Hepatocyte (in vitro differentiated cells): ENCODE data around the gene KCNB1. TPM values are rescaled to one million over a fixed set of nuclear protein-coding genes. Genes with fewer than 3 reads are reported as not detected.

Experiments
- DNase-seq: peaks from one replicate; pipeline ENCODE4 v3.0.0-alpha.2; 2016; ENCODE audit warnings: low spot score
- H2AFZ ChIP-seq: fragments of 200-600 bp; sonication (generic); 2 replicates; pipeline ENCODE4 v1.6.0; 2016; ENCODE audit warnings: antibody characterized with exemption, mild to moderate bottlenecking
- H3K27ac ChIP-seq: fragments of 200-600 bp; sonication (generic); 2 replicates; pipeline ENCODE4 v1.5.1; 2016; ENCODE audit warnings: mild to moderate bottlenecking
- H3K27me3 ChIP-seq: fragments of 200-600 bp; sonication (generic); 2 replicates; pipeline ENCODE4 v1.6.1; 2016
- H3K36me3 ChIP-seq: fragments of 200-600 bp; sonication (generic); replicated peaks from 2 replicates; pipeline ENCODE4 v1.5.1; 2016; ENCODE audit warnings: low read depth; ENCODE audit not compliant: insufficient read depth
- H3K4me1 ChIP-seq: fragments of 200-600 bp; sonication (generic); 2 replicates; pipeline ENCODE4 v1.5.1; 2016; ENCODE audit warnings: mild to moderate bottlenecking, moderate library complexity; ENCODE audit not compliant: insufficient read depth
- H3K4me2 ChIP-seq: fragments of 200-600 bp; sonication (generic); 2 replicates; pipeline ENCODE4 v1.6.0; 2016
- H3K4me3 ChIP-seq: fragments of 200-600 bp; sonication (generic); 2 replicates; pipeline ENCODE4 v1.5.1; 2016; ENCODE audit warnings: mild to moderate bottlenecking
- H3K79me2 ChIP-seq: fragments of 200-600 bp; sonication (generic); 2 replicates; pipeline ENCODE4 v1.6.0; 2017; ENCODE audit warnings: mild to moderate bottlenecking
- H3K9me2 ChIP-seq: fragments of 200-600 bp; sonication (generic); replicated peaks from 2 replicates; pipeline ENCODE4 v1.6.0; 2017; ENCODE audit warnings: mild to moderate bottlenecking; ENCODE audit not compliant: insufficient read depth
- H3K9me3 ChIP-seq: fragments of 200-600 bp; sonication (generic); 2 replicates; pipeline ENCODE4 v1.5.1; 2016; ENCODE audit warnings: low read depth, mild to moderate bottlenecking
- H4K20me1 ChIP-seq: fragments of 200-600 bp; sonication (generic); 2 replicates; pipeline ENCODE4 v1.6.0; 2016; ENCODE audit warnings: mild to moderate bottlenecking; ENCODE audit not compliant: insufficient read depth, poor library complexity, severe bottlenecking
- CTCF ChIP-seq: fragments of 200-600 bp; sonication (generic); IDR thresholded peaks from 2 replicates; pipeline ENCODE4 v1.5.1; 2016; ENCODE audit warnings: antibody characterized with exemption, mild to moderate bottlenecking; ENCODE audit not compliant: poor library complexity
- EZH2 ChIP-seq: fragments of 200-600 bp; sonication (generic); IDR thresholded peaks from 2 replicates; pipeline ENCODE4 v1.6.1; 2016; ENCODE audit warnings: antibody characterized with exemption, mild to moderate bottlenecking, borderline replicate concordance
- EZH2phosphoT487 ChIP-seq: fragments of 200-600 bp; sonication (generic); IDR thresholded peaks from one replicate; pipeline ENCODE4 v1.6.1; 2018; ENCODE audit warnings: antibody characterized with exemption, mild to moderate bottlenecking, low read depth, moderate library complexity; ENCODE audit not compliant: unreplicated experiment, severe bottlenecking
- WGBS: methylation state at CpG from one replicate; pipeline ENCODE4 v1.1.6; 2016; ENCODE audit warnings: low lambda C conversion rate; ENCODE audit errors: missing lambda C conversion rate; 5-methylcytosine and 5-hydroxymethylcytosine counted together
- polyA plus RNA-seq: library from polyadenylated mRNA; unstranded; fragments of >200 nt; fragmentation: Nextera tagmentation; extraction: Ambion mirVana; gene quantifications from 2 replicates; pipeline ENCODE4 v1.2.1, GENCODE V29; 2016
- total RNA-seq: library from RNA; depleted of rRNA; stranded (reverse); fragments of >200 nt; gene quantifications from 2 replicates; pipeline ENCODE4 v1.2.3, GENCODE V29; 2014

The KCNB1 gene
- total and polyA plus RNA-seq, 2 experiments from 2014 or later: 0.37 to 1.5 TPM

DNA sequence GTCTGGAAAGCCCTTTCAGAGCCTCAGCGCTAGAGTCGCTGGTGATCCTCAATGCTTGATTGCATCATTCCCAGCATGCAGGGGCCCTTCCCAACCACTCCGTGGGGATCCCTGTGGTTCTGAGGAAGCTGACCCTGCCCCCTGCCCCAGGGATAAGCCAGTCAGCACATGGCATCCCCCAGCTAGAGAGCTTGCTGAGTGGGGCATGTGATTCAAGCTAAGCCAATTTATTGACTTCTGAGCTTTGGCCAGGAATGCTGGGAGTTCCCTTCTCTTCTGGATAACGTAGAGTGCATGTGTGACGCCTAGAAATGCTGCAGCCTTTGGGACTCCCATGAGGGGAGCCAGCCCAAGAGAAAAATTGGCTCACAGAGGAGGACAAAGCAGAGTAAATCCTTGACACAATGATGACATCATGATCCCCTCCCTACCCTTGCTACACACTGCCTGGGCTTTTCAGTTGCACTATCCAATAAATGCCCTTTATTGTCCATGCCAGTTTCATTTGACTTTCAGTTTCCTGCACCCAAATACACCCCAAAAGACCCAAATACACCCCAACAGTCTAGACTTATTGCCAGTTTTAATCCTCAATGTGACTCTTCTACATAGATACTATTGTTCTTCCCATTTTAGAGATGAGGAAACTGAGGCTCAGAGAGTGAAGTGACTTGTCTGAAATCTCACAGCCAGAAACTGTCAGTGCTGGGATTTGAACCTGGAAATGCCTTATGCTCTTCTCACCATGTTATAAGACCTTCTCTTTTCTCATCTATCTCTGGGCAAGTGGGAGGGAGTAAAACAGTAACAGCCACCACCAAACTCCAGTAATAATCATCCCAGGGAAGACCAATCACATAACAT, 34.3 kb downstream of the KCNB1 start:
- H3K9me2 ChIP-seq: no peaks in the 10 kb centered on the region
- no peak for TF ChIP-seq CTCF
- TF ChIP-seq EZH2phosphoT487: no peak
- no peak for TF ChIP-seq EZH2

GRCh38 chr20:49447364-49447763, 35.1 kb downstream of the KCNB1 start:
- Histone ChIP-seq H3K36me3 (no peaks in the 10 kb centered on the region), H3K4me1 (peaks cover 2% of the 10 kb centered on the region), H3K9me2 (no peaks in the 10 kb centered on the region), H4K20me1 (no peaks in the 10 kb centered on the region), H3K27me3 (no peaks in the 10 kb centered on the region), H3K27ac (peak overlapping the region; percentile 7), H3K9me3 (no peaks in the 10 kb centered on the region), H3K4me2 (no peak overlapping the region), H3K79me2 (no peaks in the 10 kb centered on the region), H3K4me3 (no peak overlapping the region), H2AFZ (no peak overlapping the region)
- 90% methylated on average over 6 of the region's 6 CpGs for WGBS
- no peak for DNase-seq
- TF ChIP-seq EZH2phosphoT487: no peak
- TF ChIP-seq CTCF: no peak
- no peak for TF ChIP-seq EZH2

More for the DNA sequence above, 34.3 kb downstream of the KCNB1 start:
- Histone ChIP-seq H4K20me1 (no peaks in the 10 kb centered on the region), H3K4me2 (no peak overlapping the region), H2AFZ (no peak overlapping the region), H3K4me3 (no peak overlapping the region), H3K36me3 (no peaks in the 10 kb centered on the region), H3K79me2 (no peaks in the 10 kb centered on the region), H3K4me1 (peaks cover 2% of the 10 kb centered on the region), H3K9me3 (no peaks in the 10 kb centered on the region), H3K27ac (no peak overlapping the region), H3K27me3 (no peaks in the 10 kb centered on the region)
- 46% methylated on average over 5 of the region's 5 CpGs for WGBS
- peak; percentile 45 for DNase-seq

DNA sequence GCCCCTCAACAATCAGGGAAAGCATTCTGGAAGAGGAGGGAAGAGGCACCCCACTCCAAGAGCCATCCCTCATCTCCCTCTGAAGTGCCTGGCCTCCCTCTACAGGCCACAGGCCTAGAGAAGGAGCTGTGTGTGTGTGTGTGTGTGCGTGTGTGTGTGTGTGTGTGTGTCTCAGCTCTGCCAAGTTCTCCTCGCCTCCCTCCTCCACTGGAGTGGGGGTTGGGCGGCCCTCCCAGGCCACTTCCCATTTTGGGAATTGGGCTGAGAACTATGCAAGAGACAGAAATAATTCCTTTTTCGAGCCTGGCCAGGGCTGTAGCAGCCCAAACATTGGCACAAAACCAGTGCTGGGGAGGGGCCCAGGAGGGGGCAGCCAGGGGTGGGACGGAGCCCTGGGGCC, 35.7 kb downstream of the KCNB1 start:
- peak; percentile 11 for TF ChIP-seq CTCF
- TF ChIP-seq EZH2: no peak
- TF ChIP-seq EZH2phosphoT487: no peak
- H3K79me2 ChIP-seq: no peaks in the 10 kb centered on the region
- peak; percentile 65 for DNase-seq
- H3K27me3 ChIP-seq: no peaks in the 10 kb centered on the region
- H3K9me2 ChIP-seq: no peaks in the 10 kb centered on the region
- H4K20me1 ChIP-seq: no peaks in the 10 kb centered on the region
- H3K36me3 ChIP-seq: no peaks in the 10 kb centered on the region
- H3K4me1 ChIP-seq: peaks cover 2% of the 10 kb centered on the region
- no peak overlapping the region for H3K4me3 ChIP-seq
- H3K4me2 ChIP-seq: no peak overlapping the region
- WGBS: 56% methylated on average over 4 of the region's 5 CpGs
- H3K9me3 ChIP-seq: no peaks in the 10 kb centered on the region
- no peak overlapping the region for H3K27ac ChIP-seq
- no peak overlapping the region for H2AFZ ChIP-seq
